Measurements from ENCODE around the gene CACNB2.

- TF ChIP-seq CTCF (IDR thresholded peaks at IDR 0.05; ENCODE audit: insufficient read depth, low read length) (no peak), SPI1 (IDR thresholded peaks at IDR 0.05; ENCODE audit: borderline replicate concordance, low read depth) (no peak), POLR2AphosphoS5 (IDR thresholded peaks at IDR 0.05; ENCODE audit: low read depth) (no peak)
These were observed 261.4 kb downstream of the CACNB2 start for GRCh38 chr10:18401416-18402195.

All from HL-60 (cell line).